H9 (cell line): ENCODE data around the gene GIT2. TPM values are rescaled to one million over a fixed set of nuclear protein-coding genes. Genes with fewer than 3 reads are reported as not detected.

Experiments used
- DNase-seq: peaks from one replicate; pipeline ENCODE4 v3.0.0-alpha.2; 2017
- H2AFZ ChIP-seq: one replicate; pipeline ENCODE4 v1.6.1; 2013; ENCODE audit warnings: mild to moderate bottlenecking, low read length, control low read depth, moderate library complexity
- H2AK5ac ChIP-seq: 2 replicates; pipeline ENCODE4 v1.6.1; 2013; ENCODE audit warnings: low read length, control low read depth, mixed read lengths; ENCODE audit not compliant: insufficient read length
- H2BK120ac ChIP-seq: one replicate; pipeline ENCODE4 v1.6.1; 2013; ENCODE audit warnings: low read depth, mild to moderate bottlenecking, low read length, control low read depth, inconsistent platforms; ENCODE audit not compliant: poor library complexity, severe bottlenecking
- H2BK12ac ChIP-seq: 2 replicates; pipeline ENCODE4 v1.6.1; 2013; ENCODE audit warnings: low read length, control low read depth, mixed read lengths, low read depth; ENCODE audit not compliant: insufficient read length
- H2BK15ac ChIP-seq: 2 replicates; pipeline ENCODE4 v1.6.1; 2013; ENCODE audit warnings: low read depth, low read length, control low read depth
- H2BK20ac ChIP-seq: one replicate; pipeline ENCODE4 v1.6.1; 2013; ENCODE audit warnings: low read depth, mild to moderate bottlenecking, low read length, control low read depth, inconsistent platforms; ENCODE audit not compliant: poor library complexity, severe bottlenecking
- H2BK5ac ChIP-seq: 2 replicates; pipeline ENCODE4 v1.6.1; 2013; ENCODE audit warnings: low read length, control low read depth, mixed read lengths; ENCODE audit not compliant: insufficient read length
- H3K14ac ChIP-seq: 2 replicates; pipeline ENCODE4 v1.6.1; 2013; ENCODE audit warnings: low read length, control low read depth; ENCODE audit not compliant: insufficient read depth
- H3K18ac ChIP-seq: 2 replicates; pipeline ENCODE4 v1.6.1; 2013; ENCODE audit warnings: low read depth, mild to moderate bottlenecking, mixed read lengths, low read length, control low read depth; ENCODE audit not compliant: insufficient read length
- H3K23ac ChIP-seq: 2 replicates; pipeline ENCODE4 v1.6.1; 2013; ENCODE audit warnings: low read length, control low read depth, mixed read lengths, low read depth; ENCODE audit not compliant: insufficient read length
- H3K23me2 ChIP-seq: 2 replicates; pipeline ENCODE4 v1.6.1; 2013; ENCODE audit warnings: low read depth, mild to moderate bottlenecking, mixed read lengths, low read length, control low read depth; ENCODE audit not compliant: insufficient read length, poor library complexity, severe bottlenecking
- H3K27ac ChIP-seq: 2 replicates; pipeline ENCODE4 v1.5.1; 2013; ENCODE audit warnings: low read length, control low read depth, mixed read lengths, low read depth; ENCODE audit not compliant: insufficient read length
- H3K27me3 ChIP-seq: 2 replicates; pipeline ENCODE4 v1.6.1; 2013; ENCODE audit warnings: low read length, control low read depth, inconsistent platforms; ENCODE audit not compliant: insufficient read depth
- H3K4ac ChIP-seq: 2 replicates; pipeline ENCODE4 v1.6.1; 2013; ENCODE audit warnings: low read depth, mild to moderate bottlenecking, control low read depth, inconsistent platforms, low read length, moderate library complexity
- H3K4me1 ChIP-seq: 2 replicates; pipeline ENCODE4 v1.6.1; 2013; ENCODE audit warnings: low read length, control low read depth, inconsistent platforms; ENCODE audit not compliant: insufficient read depth
- H3K4me2 ChIP-seq: 2 replicates; pipeline ENCODE4 v1.6.1; 2013; ENCODE audit warnings: low read length, control low read depth, mixed read lengths; ENCODE audit not compliant: insufficient read length, insufficient read depth
- H3K56ac ChIP-seq: 2 replicates; pipeline ENCODE4 v1.6.1; 2013; ENCODE audit warnings: low read depth, mild to moderate bottlenecking, mixed read lengths, low read length, control low read depth; ENCODE audit not compliant: insufficient read length
- H3K79me1 ChIP-seq: 2 replicates; pipeline ENCODE4 v1.6.1; 2013; ENCODE audit warnings: low read depth, mild to moderate bottlenecking, moderate library complexity, low read length, control low read depth, inconsistent platforms; ENCODE audit not compliant: insufficient read depth, poor library complexity, severe bottlenecking
- H3K79me2 ChIP-seq: 2 replicates; pipeline ENCODE4 v1.6.1; 2013; ENCODE audit warnings: low read length, control low read depth, inconsistent platforms; ENCODE audit not compliant: insufficient read depth
- H3K9ac ChIP-seq: 2 replicates; pipeline ENCODE4 v1.6.1; 2013; ENCODE audit warnings: low read length, control low read depth, mixed read lengths; ENCODE audit not compliant: insufficient read length; ENCODE audit errors: extremely low read depth
- H3K9me3 ChIP-seq: one replicate; pipeline ENCODE4 v1.6.1; 2013; ENCODE audit warnings: low read depth, low read length, inconsistent platforms; ENCODE audit not compliant: control insufficient read depth
- H3T11ph ChIP-seq: one replicate; pipeline ENCODE4 v1.6.1; 2013; ENCODE audit warnings: mild to moderate bottlenecking, low read length, control low read depth, inconsistent platforms
- H4K20me1 ChIP-seq: one replicate; pipeline ENCODE4 v1.6.1; 2013; ENCODE audit not compliant: control insufficient read depth, insufficient read length, insufficient read depth
- H4K5ac ChIP-seq: 2 replicates; pipeline ENCODE4 v1.6.1; 2013; ENCODE audit warnings: low read depth, mild to moderate bottlenecking, mixed read lengths, low read length, control low read depth; ENCODE audit not compliant: insufficient read length
- H4K8ac ChIP-seq: replicated peaks from 2 replicates; pipeline ENCODE4 v1.6.1; 2013; ENCODE audit warnings: low read length, control low read depth, mixed read lengths, low read depth; ENCODE audit not compliant: insufficient read length
- H4K91ac ChIP-seq: 2 replicates; pipeline ENCODE4 v1.6.1; 2013; ENCODE audit warnings: low read depth, mild to moderate bottlenecking, moderate library complexity, mixed read lengths, low read length, control low read depth; ENCODE audit not compliant: insufficient read length
- H3K27ac Mint-ChIP-seq, 3 experiments: 2 replicates in 2 of 3; 3 replicates in 1 of 3; pipeline ENCODE4 v1.8.0; 2020 to 2021; ENCODE audit warnings: mixed read lengths in 3 of 3, mild to moderate bottlenecking in 1 of 3, moderate library complexity in 1 of 3
- H3K27me3 Mint-ChIP-seq: 2 replicates; pipeline ENCODE4 v1.8.0; 2021; ENCODE audit warnings: low read depth, mild to moderate bottlenecking, moderate library complexity, mixed read lengths
- H3K36me3 Mint-ChIP-seq, 3 experiments: 2 replicates in 2 of 3; 3 replicates in 1 of 3; pipeline ENCODE4 v1.8.0; 2020 to 2021; ENCODE audit warnings: low read depth in 3 of 3, mixed read lengths in 3 of 3; ENCODE audit not compliant: insufficient read depth in 1 of 3
- H3K4me1 Mint-ChIP-seq, 2 experiments: 2 replicates each; pipeline ENCODE4 v1.8.0; 2020; ENCODE audit warnings: mixed read lengths in 2 of 2
- H3K4me3 Mint-ChIP-seq, 2 experiments: 2 replicates in 1 of 2; 3 replicates in 1 of 2; pipeline ENCODE4 v1.8.0; 2020 to 2021; ENCODE audit warnings: mild to moderate bottlenecking in 2 of 2, mixed read lengths in 2 of 2, moderate library complexity in 1 of 2
- H3K9me3 Mint-ChIP-seq, 2 experiments: 2 replicates in 1 of 2; 3 replicates in 1 of 2; pipeline ENCODE4 v1.8.0; 2020; ENCODE audit warnings: mild to moderate bottlenecking in 2 of 2, mixed read lengths in 2 of 2, moderate library complexity in 1 of 2
- WGBS: extraction: QIAGEN DNeasy Blood & Tissue Kit; methylation state at CpG from one replicate; pipeline ENCODE4 v1.1.7; 2013; ENCODE audit warnings: missing lambda C conversion rate, low lambda C conversion rate, mixed read lengths; ENCODE audit not compliant: insufficient read length; ENCODE audit errors: extremely low coverage; 5-methylcytosine and 5-hydroxymethylcytosine counted together
- total RNA-seq: library from RNA; stranded (reverse); gene quantifications from 2 replicates; pipeline ENCODE4 v1.2.1, GENCODE V29; 2021
- TF ChIP-seq, protein P1 (sequence below): fragments of 200-600 bp; sonication (generic); conservative IDR thresholded peaks from 3 replicates; pipeline ENCODE4 v1.8.0; 2021; ENCODE audit warnings: antibody characterized with exemption, mild to moderate bottlenecking

GIT2 gene
- total RNA-seq, 1 experiment from 2014 or later: 27.0 TPM

DNA sequence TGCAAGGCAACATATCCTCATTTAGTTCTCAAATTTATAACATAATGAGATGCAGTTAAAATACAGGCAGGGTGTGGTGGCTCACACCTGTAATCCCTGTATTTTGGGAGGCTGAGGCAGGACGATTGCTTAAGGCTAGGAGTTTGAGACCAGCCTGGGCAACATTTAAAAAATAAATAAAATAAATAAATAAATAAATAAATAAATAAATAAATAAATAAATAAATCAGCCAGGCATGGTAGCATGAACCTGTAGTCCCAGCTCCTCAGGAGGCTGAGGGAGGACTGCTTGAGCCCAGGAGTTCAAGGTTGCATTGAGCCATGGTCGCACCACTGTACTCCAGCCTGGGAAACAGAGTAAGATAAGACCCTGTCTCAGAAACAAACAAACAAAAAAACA lies 56.7 kb downstream of the GIT2 start:
- no peak overlapping the region for H3K56ac ChIP-seq
- DNase-seq: no peak
- no CpG with 5 or more reads among the region's 2 CpGs for WGBS

More for the DNA sequence above, 56.7 kb downstream of the GIT2 start:
- no peak overlapping the region for H3K27ac ChIP-seq
- peaks cover 0 to 30% (median 13%) of the 10 kb centered on the region in 3 experiments; a peak in 5 of 7 replicates for H3K36me3 Mint-ChIP-seq
- H3K9me3 ChIP-seq: no peaks in the 10 kb centered on the region
- TF ChIP-seq, protein P1, sequence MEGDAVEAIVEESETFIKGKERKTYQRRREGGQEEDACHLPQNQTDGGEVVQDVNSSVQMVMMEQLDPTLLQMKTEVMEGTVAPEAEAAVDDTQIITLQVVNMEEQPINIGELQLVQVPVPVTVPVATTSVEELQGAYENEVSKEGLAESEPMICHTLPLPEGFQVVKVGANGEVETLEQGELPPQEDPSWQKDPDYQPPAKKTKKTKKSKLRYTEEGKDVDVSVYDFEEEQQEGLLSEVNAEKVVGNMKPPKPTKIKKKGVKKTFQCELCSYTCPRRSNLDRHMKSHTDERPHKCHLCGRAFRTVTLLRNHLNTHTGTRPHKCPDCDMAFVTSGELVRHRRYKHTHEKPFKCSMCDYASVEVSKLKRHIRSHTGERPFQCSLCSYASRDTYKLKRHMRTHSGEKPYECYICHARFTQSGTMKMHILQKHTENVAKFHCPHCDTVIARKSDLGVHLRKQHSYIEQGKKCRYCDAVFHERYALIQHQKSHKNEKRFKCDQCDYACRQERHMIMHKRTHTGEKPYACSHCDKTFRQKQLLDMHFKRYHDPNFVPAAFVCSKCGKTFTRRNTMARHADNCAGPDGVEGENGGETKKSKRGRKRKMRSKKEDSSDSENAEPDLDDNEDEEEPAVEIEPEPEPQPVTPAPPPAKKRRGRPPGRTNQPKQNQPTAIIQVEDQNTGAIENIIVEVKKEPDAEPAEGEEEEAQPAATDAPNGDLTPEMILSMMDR: no peak
- H3K27me3 Mint-ChIP-seq: no peaks in the 10 kb centered on the region
- no peak overlapping the region for H2BK15ac ChIP-seq
- no peak overlapping the region for H3K27ac Mint-ChIP-seq
- H3K4ac ChIP-seq: no peak overlapping the region
- peaks cover under 1 to 3% of the 10 kb centered on the region in 2 experiments; a peak in 3 of 4 replicates for H3K4me1 Mint-ChIP-seq
- no peak overlapping the region for H2AK5ac ChIP-seq
- H3K14ac ChIP-seq: no peak overlapping the region
- no peaks in the 10 kb centered on the region for H3K79me2 ChIP-seq
- no peak overlapping the region for H3K23ac ChIP-seq
- H3K27me3 ChIP-seq: no peaks in the 10 kb centered on the region
- no peaks in the 10 kb centered on the region for H3K4me1 ChIP-seq
- no peak overlapping the region for H2BK5ac ChIP-seq
- no peak overlapping the region for H2BK120ac ChIP-seq
- H3K9me3 Mint-ChIP-seq: no peaks in the 10 kb centered on the region
- no peak overlapping the region for H2BK20ac ChIP-seq
- no peak overlapping the region for H3K4me2 ChIP-seq
- H4K20me1 ChIP-seq: no peaks in the 10 kb centered on the region
- no peak overlapping the region for H2AFZ ChIP-seq
- no peak overlapping the region for H3T11ph ChIP-seq
- H3K4me3 Mint-ChIP-seq: no peak overlapping the region
- no peak overlapping the region for H4K5ac ChIP-seq
- no peaks in the 10 kb centered on the region for H3K23me2 ChIP-seq
- H3K18ac ChIP-seq: no peak overlapping the region
- no peak overlapping the region for H3K9ac ChIP-seq
- H3K79me1 ChIP-seq: no peaks in the 10 kb centered on the region
- no peak overlapping the region for H4K8ac ChIP-seq
- no peak overlapping the region for H2BK12ac ChIP-seq
- no peak overlapping the region for H4K91ac ChIP-seq
